ENCODE measurements around the gene CPEB4.

GRCh38 chr5:173868096-173868880, 19.9 kb upstream of the CPEB4 start:
- TF ChIP-seq CTCF (IDR thresholded peaks at IDR 0.05; ENCODE audit: low read depth, low read length) (no peak), EZH2phosphoT487 (IDR thresholded peaks at IDR 0.05; ENCODE audit: low read depth) (no peak)

Measured in OCI-LY3 (cell line).